Effector memory CD8-positive, alpha-beta T cell (primary cell): ENCODE results near the gene STX3.
"Not testable (repeated sequence)": the region's sequence is repeated elsewhere in the genome, so short reads cannot be mapped to it uniquely, and the experiment has no call there.

Experiments
- ATAC-seq: fragments of 150-1000 bp; cut with Tn5 transposase; replicated peaks from 2 replicates; pipeline ENCODE4 v1.10.0; 2021; ENCODE audit warnings: mild to moderate bottlenecking, moderate library complexity
- DNase-seq, 3 experiments: peaks; one replicate each; pipeline ENCODE4 v3.0.0; 2021
- H3K27ac Mint-ChIP-seq, 2 donors: one replicate each; pipeline ENCODE4 v1.8.0; 2022; ENCODE audit warnings: mild to moderate bottlenecking in 2 of 2, mixed read lengths in 2 of 2, moderate library complexity in 2 of 2
- H3K27me3 Mint-ChIP-seq, 2 donors: one replicate each; pipeline ENCODE4 v1.8.0; 2022; ENCODE audit warnings: mixed read lengths in 2 of 2
- H3K36me3 Mint-ChIP-seq: one replicate; pipeline ENCODE4 v1.8.0; 2022; ENCODE audit warnings: mild to moderate bottlenecking, moderate library complexity, mixed read lengths; ENCODE audit not compliant: insufficient read depth
- H3K4me1 Mint-ChIP-seq, 2 donors: one replicate each; pipeline ENCODE4 v1.8.0; 2022; ENCODE audit warnings: low read depth in 2 of 2, mixed read lengths in 2 of 2
- H3K4me3 Mint-ChIP-seq, 2 donors: one replicate each; pipeline ENCODE4 v1.8.0; 2022; ENCODE audit warnings: mild to moderate bottlenecking in 2 of 2, mixed read lengths in 2 of 2, moderate library complexity in 2 of 2
- H3K9me3 Mint-ChIP-seq, 2 donors: one replicate each; pipeline ENCODE4 v1.8.0; 2022; ENCODE audit warnings: mixed read lengths in 2 of 2

STX3 gene

GRCh38 chr11:59810189-59810910, 55.2 kb downstream of the STX3 start, which contains the start of gene MRPL16:
Gene MRPL16 (minus strand): TSS chr11:59810778. CDS start chr11:59810658, 120 bp downstream.
- Mint-ChIP-seq H3K4me1 (peaks cover 16 to 30% of the 10 kb centered on the region in 2 donors), H3K36me3 (peaks cover 17% of the 10 kb centered on the region), H3K27ac (peak within 1 kb of the TSS; percentile 90 to 91), H3K9me3 (no peaks in the 10 kb centered on the region), H3K27me3 (no peaks in the 10 kb centered on the region), H3K4me3 (peak within 1 kb of the TSS; percentile 91 to 95)
- ATAC-seq (peak; percentile 99), DNase-seq (peak; percentile 81 to 84 (median 83))

- H3K27ac Mint-ChIP-seq: peak overlapping the region; percentile 90 to 91
- ATAC-seq: no peak
- peak overlapping the region; percentile 91 to 95 for H3K4me3 Mint-ChIP-seq
- peaks cover 17% of the 10 kb centered on the region for H3K36me3 Mint-ChIP-seq
- H3K4me1 Mint-ChIP-seq: peaks cover 16 to 30% of the 10 kb centered on the region in 2 donors
- DNase-seq: no peak
- H3K9me3 Mint-ChIP-seq: no peaks in the 10 kb centered on the region
- H3K27me3 Mint-ChIP-seq: no peaks in the 10 kb centered on the region
Measured at GRCh38 chr11:59810911-59811259, 55.7 kb downstream of the STX3 start.

GRCh38 chr11:59812220-59812619, 57.0 kb downstream of the STX3 start:
- Mint-ChIP-seq H3K27ac (no peak overlapping the region), H3K27me3 (no peaks in the 10 kb centered on the region), H3K4me3 (no peak overlapping the region), H3K9me3 (no peaks in the 10 kb centered on the region), H3K4me1 (peaks cover 16 to 30% of the 10 kb centered on the region in 2 donors), H3K36me3 (peaks cover 8% of the 10 kb centered on the region)
- ATAC-seq (no peak), DNase-seq (no peak)

GRCh38 chr11:59813364-59813763, 58.2 kb downstream of the STX3 start:
- no peak for ATAC-seq
- peaks cover 16 to 27% of the 10 kb centered on the region in 2 donors for H3K4me1 Mint-ChIP-seq

GRCh38 chr11:59814021-59814420, 58.8 kb downstream of the STX3 start:
- Mint-ChIP-seq H3K36me3 (no peaks in the 10 kb centered on the region), H3K27ac (peak overlapping the region; percentile 8 to 33), H3K27me3 (peaks cover 0 to 4% of the 10 kb centered on the region in 2 donors), H3K4me1 (peaks cover 16 to 23% of the 10 kb centered on the region in 2 donors), H3K9me3 (no peaks in the 10 kb centered on the region), H3K4me3 (peak overlapping the region; percentile 30 to 32)
- ATAC-seq (no peak), DNase-seq (no peak)

More at GRCh38 chr11:59813364-59813763, 58.2 kb downstream of the STX3 start:
- peak overlapping the region in 1 of 2 donors; percentile 33 for H3K27ac Mint-ChIP-seq
- H3K36me3 Mint-ChIP-seq: no peaks in the 10 kb centered on the region
- H3K9me3 Mint-ChIP-seq: no peaks in the 10 kb centered on the region
- H3K4me3 Mint-ChIP-seq: peak overlapping the region in 1 of 2 donors; percentile 32
- H3K27me3 Mint-ChIP-seq: no peaks in the 10 kb centered on the region
- no peak for DNase-seq

- Mint-ChIP-seq H3K27ac (no peak overlapping the region), H3K4me1 (peaks cover 6 to 11% of the 10 kb centered on the region in 2 donors), H3K9me3 (no peaks in the 10 kb centered on the region), H3K27me3 (peaks cover 0 to 7% of the 10 kb centered on the region in 2 donors), H3K4me3 (no peak overlapping the region), H3K36me3 (no peaks in the 10 kb centered on the region)
- DNase-seq (no peak), ATAC-seq (no peak)
Measured at GRCh38 chr11:59815754-59816153, 60.6 kb downstream of the STX3 start.

- not testable (repeated sequence) for H3K4me1 Mint-ChIP-seq, ATAC-seq, H3K36me3 Mint-ChIP-seq, H3K27me3 Mint-ChIP-seq, H3K9me3 Mint-ChIP-seq, H3K27ac Mint-ChIP-seq, H3K4me3 Mint-ChIP-seq, DNase-seq
Measured at GRCh38 chr11:59816434-59816833, 61.3 kb downstream of the STX3 start.

GRCh38 chr11:59818572-59818971, 63.4 kb downstream of the STX3 start:
- peaks cover 1 to 11% of the 10 kb centered on the region in 2 donors for H3K4me1 Mint-ChIP-seq
- DNase-seq: no peak
- no peak overlapping the region for H3K4me3 Mint-ChIP-seq
- no peak overlapping the region for H3K27ac Mint-ChIP-seq
- H3K27me3 Mint-ChIP-seq: peaks cover 7% of the 10 kb centered on the region in 2 donors
- ATAC-seq: no peak
- H3K36me3 Mint-ChIP-seq: no peaks in the 10 kb centered on the region
- no peaks in the 10 kb centered on the region for H3K9me3 Mint-ChIP-seq

- DNase-seq: peak in 1 of 3 experiments; percentile 20
- H3K9me3 Mint-ChIP-seq: no peaks in the 10 kb centered on the region
- H3K4me3 Mint-ChIP-seq: no peak overlapping the region
- peaks cover 1 to 6% of the 10 kb centered on the region in 2 donors for H3K4me1 Mint-ChIP-seq
- H3K27me3 Mint-ChIP-seq: peaks cover 18 to 28% of the 10 kb centered on the region in 2 donors
- no peak overlapping the region for H3K27ac Mint-ChIP-seq
- ATAC-seq: peak; percentile 81
- no peaks in the 10 kb centered on the region for H3K36me3 Mint-ChIP-seq
Measured at GRCh38 chr11:59822989-59823566, 67.9 kb downstream of the STX3 start.

GRCh38 chr11:59829358-59829757, 74.2 kb downstream of the STX3 start:
- no peak for ATAC-seq
- H3K4me1 Mint-ChIP-seq: no peaks in the 10 kb centered on the region
- no peak for DNase-seq
- H3K36me3 Mint-ChIP-seq: no peaks in the 10 kb centered on the region
- no peak overlapping the region for H3K27ac Mint-ChIP-seq
- no peak overlapping the region for H3K4me3 Mint-ChIP-seq
- peaks cover 18 to 29% of the 10 kb centered on the region in 2 donors for H3K27me3 Mint-ChIP-seq
- H3K9me3 Mint-ChIP-seq: no peaks in the 10 kb centered on the region

- Mint-ChIP-seq H3K9me3 (no peaks in the 10 kb centered on the region), H3K36me3 (no peaks in the 10 kb centered on the region), H3K27me3 (peaks cover 17 to 37% of the 10 kb centered on the region in 2 donors), H3K4me1 (no peaks in the 10 kb centered on the region), H3K4me3 (no peak overlapping the region), H3K27ac (no peak overlapping the region)
- DNase-seq: no peak
- no peak for ATAC-seq
Measured at GRCh38 chr11:59833602-59834001, 78.4 kb downstream of the STX3 start.

- no peak for DNase-seq
- Mint-ChIP-seq H3K27me3 (peaks cover 15 to 43% of the 10 kb centered on the region in 2 donors), H3K36me3 (no peaks in the 10 kb centered on the region), H3K27ac (peak overlapping the region in 1 of 2 donors; percentile 64), H3K4me3 (no peak overlapping the region), H3K9me3 (no peaks in the 10 kb centered on the region), H3K4me1 (no peaks in the 10 kb centered on the region)
- ATAC-seq: no peak
Measured at GRCh38 chr11:59839615-59840014, 84.4 kb downstream of the STX3 start.

- Mint-ChIP-seq H3K4me3 (no peak overlapping the region), H3K27ac (no peak overlapping the region), H3K27me3 (peaks cover 15 to 44% of the 10 kb centered on the region in 2 donors), H3K36me3 (no peaks in the 10 kb centered on the region), H3K4me1 (no peaks in the 10 kb centered on the region), H3K9me3 (no peaks in the 10 kb centered on the region)
- no peak for ATAC-seq
- DNase-seq: no peak
Measured at GRCh38 chr11:59841514-59841913, 86.3 kb downstream of the STX3 start.

GRCh38 chr11:59842316-59842715, 87.1 kb downstream of the STX3 start:
- no peak for DNase-seq
- H3K4me1 Mint-ChIP-seq: no peaks in the 10 kb centered on the region
- H3K4me3 Mint-ChIP-seq: no peak overlapping the region
- no peak for ATAC-seq
- no peaks in the 10 kb centered on the region for H3K36me3 Mint-ChIP-seq
- no peak overlapping the region for H3K27ac Mint-ChIP-seq
- peaks cover 15 to 36% of the 10 kb centered on the region in 2 donors for H3K27me3 Mint-ChIP-seq
- no peaks in the 10 kb centered on the region for H3K9me3 Mint-ChIP-seq
